HL-60/S4 (cell line): ENCODE results near the gene CASZ1.

Source experiments
- in situ Hi-C: fragments of 300-500 bp; cut with MboI; formaldehyde crosslinking; loops from 2 replicates; pipeline ENCODE4 v1.14.3; 2022; ENCODE audit warnings: low sequenced_read_pairs

The CASZ1 gene

GRCh38 chr1:10730985-10731384, 65.5 kb downstream of the CASZ1 start:
- in situ Hi-C loops, result no loop called here

GRCh38 chr1:10728595-10729410, 67.6 kb downstream of the CASZ1 start:
- in situ Hi-C loops, result no loop called here

GRCh38 chr1:10727751-10728232, 68.7 kb downstream of the CASZ1 start:
- in situ Hi-C loops, result no loop called here

GRCh38 chr1:10726355-10726754, 70.1 kb downstream of the CASZ1 start:
- in situ Hi-C loops, result no loop called here

GRCh38 chr1:10724948-10725847, 71.2 kb downstream of the CASZ1 start:
- in situ Hi-C loops, result no loop called here

GRCh38 chr1:10724511-10724910, 71.9 kb downstream of the CASZ1 start:
- in situ Hi-C loops, result no loop called here

- in situ Hi-C loops, result no loop called here
Measured at GRCh38 chr1:10724052-10724494, 72.4 kb downstream of the CASZ1 start.

GRCh38 chr1:10723317-10723716, 73.1 kb downstream of the CASZ1 start:
- in situ Hi-C loops, result no loop called here

GRCh38 chr1:10722803-10723202, 73.6 kb downstream of the CASZ1 start:
- in situ Hi-C loops, result no loop called here

- in situ Hi-C loops, result no loop called here
Measured at GRCh38 chr1:10721381-10722321, 74.8 kb downstream of the CASZ1 start.

GRCh38 chr1:10720635-10721034, 75.8 kb downstream of the CASZ1 start:
- in situ Hi-C loops, result no loop called here

GRCh38 chr1:10718083-10718415, 78.4 kb downstream of the CASZ1 start:
- in situ Hi-C loops, result no loop called here

- in situ Hi-C loops, result no loop called here
Measured at GRCh38 chr1:10717296-10718082, 79.0 kb downstream of the CASZ1 start.

- in situ Hi-C loops, result no loop called here
Measured at GRCh38 chr1:10716840-10717239, 79.6 kb downstream of the CASZ1 start.

GRCh38 chr1:10714337-10715114, 81.9 kb downstream of the CASZ1 start:
- in situ Hi-C loops, result no loop called here

GRCh38 chr1:10713614-10714013, 82.8 kb downstream of the CASZ1 start:
- in situ Hi-C loops, result no loop called here

- in situ Hi-C loops, result no loop called here
Measured at GRCh38 chr1:10712568-10713362, 83.7 kb downstream of the CASZ1 start.

- in situ Hi-C loops, result no loop called here
Measured at GRCh38 chr1:10710489-10710888, 86.0 kb downstream of the CASZ1 start.
